NCI-H345 (cell line): ENCODE results near the gene SPINK14.

ENCODE experiments used
- DNase-seq: peaks from one replicate; lab custom pipeline; 2025; lab: John Stamatoyannopoulos, UW

Gene SPINK14

GRCh38 chr5:148201151-148201550, 32.8 kb downstream of the SPINK14 start:
- no peak for DNase-seq

GRCh38 chr5:148202531-148203203, 34.3 kb downstream of the SPINK14 start, which contains the start of gene SPINK6:
Gene SPINK6 (plus strand): TSS chr5:148203042. CDS start chr5:148203097, 55 bp downstream.
- no peak for DNase-seq

GRCh38 chr5:148205044-148205806, 36.9 kb downstream of the SPINK14 start:
- no peak for DNase-seq

- DNase-seq = no peak
Measured at GRCh38 chr5:148205865-148206264, 37.5 kb downstream of the SPINK14 start.

GRCh38 chr5:148206620-148207019, 38.3 kb downstream of the SPINK14 start:
- no peak for DNase-seq

GRCh38 chr5:148208226-148208625, 39.9 kb downstream of the SPINK14 start:
- DNase-seq = no peak

- DNase-seq = peak; percentile 40
Measured at GRCh38 chr5:148209151-148209770, 40.9 kb downstream of the SPINK14 start.

- no peak for DNase-seq
Measured at GRCh38 chr5:148214665-148215185, 46.4 kb downstream of the SPINK14 start.

GRCh38 chr5:148221508-148221907, 53.2 kb downstream of the SPINK14 start:
- no peak for DNase-seq

- no peak for DNase-seq
Measured at GRCh38 chr5:148224117-148224742, 55.9 kb downstream of the SPINK14 start.
